ENCODE results near the gene SALL4. TPM values are rescaled to one million over a fixed set of nuclear protein-coding genes. Genes with fewer than 3 reads are reported as not detected.
"Not testable (repeated sequence)": the region's sequence is repeated elsewhere in the genome, so short reads cannot be mapped to it uniquely, and the experiment has no call there.

The SALL4 gene
- total and polyA plus RNA-seq, 3 donors from 2014 or later: 8.4 to 27.8 (median 23.5) TPM

GRCh38 chr20:51784299-51784698 lies 18.0 kb downstream of the SALL4 start:
- Histone ChIP-seq H3K4me1 (no peaks in the 10 kb centered on the region), H3K27ac (no peak overlapping the region), H3K4me3 (no peak overlapping the region), H3K27me3 (no peaks in the 10 kb centered on the region), H3K9me3 (no peaks in the 10 kb centered on the region), H3K36me3 (ENCODE audit: low read depth, missing control alignments) (no peaks in the 10 kb centered on the region)
- TF ChIP-seq CTCF (IDR thresholded peaks at IDR 0.05) (no peak), POLR2A (IDR thresholded peaks at IDR 0.05) (no peak)
- WGBS, 2 donors: 95% methylated on average over 15 of the region's 15 CpGs
- intact Hi-C loops (cut with DNase I; ENCODE audit: low total_unique reads): no loop called here
- no peak for DNase-seq

- H3K36me3 ChIP-seq (ENCODE audit: low read depth, missing control alignments); H3K9me3 ChIP-seq; intact Hi-C loops (cut with DNase I; ENCODE audit: low total_unique reads); H3K4me1 ChIP-seq; H3K27me3 ChIP-seq; DNase-seq; H3K27ac ChIP-seq; H3K4me3 ChIP-seq: not testable (repeated sequence)
- WGBS, 2 donors: 84 to 90% methylated on average over 4 of the region's 4 CpGs
These were observed 24.0 kb downstream of the SALL4 start for GRCh38 chr20:51778229-51778759.

- no peaks in the 10 kb centered on the region for H3K4me1 ChIP-seq
- no peaks in the 10 kb centered on the region for H3K36me3 ChIP-seq (ENCODE audit: low read depth, missing control alignments)
- H3K9me3 ChIP-seq: no peaks in the 10 kb centered on the region
- no peak overlapping the region for H3K4me3 ChIP-seq
- H3K27me3 ChIP-seq: no peaks in the 10 kb centered on the region
- WGBS, 2 donors: 87 to 89% methylated on average over 1 of the region's 1 CpG
- TF ChIP-seq POLR2A (IDR thresholded peaks at IDR 0.05): no peak
- TF ChIP-seq CTCF (IDR thresholded peaks at IDR 0.05): no peak
- DNase-seq: no peak
- intact Hi-C loops (cut with DNase I; ENCODE audit: low total_unique reads): no loop called here
- no peak overlapping the region for H3K27ac ChIP-seq
These were observed 27.1 kb downstream of the SALL4 start for GRCh38 chr20:51775241-51775640.

- H3K36me3 ChIP-seq (ENCODE audit: low read depth, missing control alignments): no peaks in the 10 kb centered on the region
- H3K4me1 ChIP-seq: peaks cover 3% of the 10 kb centered on the region
- no peak overlapping the region for H3K27ac ChIP-seq
- no peak for DNase-seq
- WGBS, 2 donors: 98 to 100% methylated on average over 1 to 4 of the region's 4 CpGs
- TF ChIP-seq POLR2A (IDR thresholded peaks at IDR 0.05) (no peak), CTCF (IDR thresholded peaks at IDR 0.05) (no peak)
- no peak overlapping the region for H3K4me3 ChIP-seq
- intact Hi-C loops (cut with DNase I; ENCODE audit: low total_unique reads): no loop called here
- no peaks in the 10 kb centered on the region for H3K9me3 ChIP-seq
- H3K27me3 ChIP-seq: no peaks in the 10 kb centered on the region
These were observed 30.1 kb downstream of the SALL4 start for GRCh38 chr20:51772236-51772635.

GRCh38 chr20:51769976-51770615 lies 32.2 kb downstream of the SALL4 start:
- H3K27me3 ChIP-seq: no peaks in the 10 kb centered on the region
- WGBS, 2 donors: 90 to 93% methylated on average over 9 of the region's 9 CpGs

More at GRCh38 chr20:51769976-51770615, 32.2 kb downstream of the SALL4 start:
- TF ChIP-seq CTCF (IDR thresholded peaks at IDR 0.05) (no peak), POLR2A (IDR thresholded peaks at IDR 0.05) (no peak)
- H3K9me3 ChIP-seq: no peaks in the 10 kb centered on the region
- DNase-seq: no peak
- H3K4me1 ChIP-seq: peaks cover 3% of the 10 kb centered on the region
- intact Hi-C loops (cut with DNase I; ENCODE audit: low total_unique reads): no loop called here
- H3K4me3 ChIP-seq: no peak overlapping the region
- no peak overlapping the region for H3K27ac ChIP-seq
- no peaks in the 10 kb centered on the region for H3K36me3 ChIP-seq (ENCODE audit: low read depth, missing control alignments)
